GM08714 (cell line): Measurements from ENCODE around the gene L3MBTL4.
A peak's percentile ranks its signal among the peaks of the same experiment; 100 is the strongest.

ENCODE experiments used
- H3K4me3 ChIP-seq: fragments of 200-500 bp; sonication (Bioruptor generic); 2 replicates; pipeline ENCODE4 v1.5.1; 2014; ENCODE audit warnings: mild to moderate bottlenecking, low read length, inconsistent platforms
- ZNF274 ChIP-seq: IDR thresholded peaks from 2 replicates; pipeline ENCODE4 v1.6.1; 2012; ENCODE audit warnings: mild to moderate bottlenecking, low read depth, low read length

L3MBTL4 gene

DNA sequence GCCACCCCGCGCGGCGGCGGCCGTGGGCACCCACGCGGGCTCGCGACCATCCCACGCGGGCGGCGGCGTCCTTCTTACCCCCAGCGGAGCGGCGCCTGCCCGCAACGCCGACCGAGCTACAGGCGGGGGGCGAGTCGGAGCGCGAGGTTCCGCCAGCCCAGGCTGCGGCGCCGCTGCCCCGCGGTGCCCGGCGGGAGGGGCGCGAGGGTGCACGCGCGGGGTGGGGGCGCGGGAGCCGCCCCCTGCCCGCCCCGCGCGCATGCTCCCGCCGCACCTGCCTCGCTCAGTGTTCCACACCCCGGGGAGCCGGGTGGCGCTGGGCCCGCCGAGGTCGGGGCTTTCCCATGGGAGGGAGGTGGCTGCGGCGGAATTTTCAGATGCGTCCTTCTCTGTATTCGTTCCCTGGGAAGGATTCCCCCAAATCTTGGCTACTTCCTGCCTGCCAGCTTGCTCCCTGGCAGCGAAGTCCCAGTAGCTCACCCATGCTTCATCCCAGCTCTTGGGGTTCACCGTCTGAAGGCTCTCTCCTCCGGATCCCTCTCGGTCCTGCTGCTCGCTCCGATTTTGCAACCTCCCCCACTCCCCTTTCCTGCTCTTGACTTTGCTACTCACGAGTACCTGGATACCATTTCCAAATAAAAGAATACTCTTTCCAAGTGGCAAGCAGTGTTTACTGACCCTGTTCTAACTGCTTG is at the start of gene L3MBTL4:
Gene L3MBTL4, minus strand, starts transcription at position 189 of the 695 bp plus-strand sequence. CDS start 103,286 bp downstream, outside the sequence.
- peak within 1 kb of the TSS; percentile 78 for H3K4me3 ChIP-seq
- no peak for TF ChIP-seq ZNF274

DNA sequence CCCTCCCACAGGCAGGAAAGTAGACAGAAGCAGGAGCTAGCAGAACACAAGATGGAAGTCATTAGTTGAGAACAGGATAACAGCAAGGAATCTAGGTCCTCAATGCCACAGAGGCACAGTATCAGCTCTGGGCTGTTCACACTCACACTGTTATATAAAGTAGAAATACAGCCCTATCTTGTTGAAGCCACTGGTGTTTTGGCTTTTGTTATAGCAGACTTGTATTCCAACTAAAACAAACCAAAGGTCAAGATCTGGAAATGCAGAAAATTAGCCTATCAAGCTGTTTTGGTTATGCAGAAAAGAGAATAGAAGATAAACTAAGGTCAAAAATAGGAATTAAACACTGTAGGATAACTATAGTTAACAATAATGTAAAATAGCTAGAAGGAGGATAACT is 37.5 kb upstream of the L3MBTL4 start:
- no peak for TF ChIP-seq ZNF274
- H3K4me3 ChIP-seq: no peak overlapping the region

DNA sequence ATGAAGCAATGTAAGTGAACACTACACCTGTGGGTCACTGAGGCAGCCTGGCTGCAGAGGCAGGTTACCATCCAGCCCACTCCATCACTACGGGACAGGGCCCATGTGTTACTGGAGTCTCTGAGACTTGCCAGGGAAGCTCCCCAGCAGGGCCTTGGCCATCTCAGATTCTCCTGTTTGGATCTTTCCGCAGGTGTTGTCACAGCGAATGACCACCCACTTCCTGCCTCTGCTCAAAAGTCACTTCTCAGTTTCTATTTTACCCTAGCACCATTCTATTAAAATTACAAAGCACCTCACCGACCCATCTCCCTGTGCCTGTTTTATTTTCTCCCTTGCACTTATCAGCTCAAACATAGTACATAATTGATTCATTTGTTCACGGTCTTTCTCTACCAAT is 34.5 kb upstream of the L3MBTL4 start:
- no peak for TF ChIP-seq ZNF274
- H3K4me3 ChIP-seq: no peak overlapping the region

DNA sequence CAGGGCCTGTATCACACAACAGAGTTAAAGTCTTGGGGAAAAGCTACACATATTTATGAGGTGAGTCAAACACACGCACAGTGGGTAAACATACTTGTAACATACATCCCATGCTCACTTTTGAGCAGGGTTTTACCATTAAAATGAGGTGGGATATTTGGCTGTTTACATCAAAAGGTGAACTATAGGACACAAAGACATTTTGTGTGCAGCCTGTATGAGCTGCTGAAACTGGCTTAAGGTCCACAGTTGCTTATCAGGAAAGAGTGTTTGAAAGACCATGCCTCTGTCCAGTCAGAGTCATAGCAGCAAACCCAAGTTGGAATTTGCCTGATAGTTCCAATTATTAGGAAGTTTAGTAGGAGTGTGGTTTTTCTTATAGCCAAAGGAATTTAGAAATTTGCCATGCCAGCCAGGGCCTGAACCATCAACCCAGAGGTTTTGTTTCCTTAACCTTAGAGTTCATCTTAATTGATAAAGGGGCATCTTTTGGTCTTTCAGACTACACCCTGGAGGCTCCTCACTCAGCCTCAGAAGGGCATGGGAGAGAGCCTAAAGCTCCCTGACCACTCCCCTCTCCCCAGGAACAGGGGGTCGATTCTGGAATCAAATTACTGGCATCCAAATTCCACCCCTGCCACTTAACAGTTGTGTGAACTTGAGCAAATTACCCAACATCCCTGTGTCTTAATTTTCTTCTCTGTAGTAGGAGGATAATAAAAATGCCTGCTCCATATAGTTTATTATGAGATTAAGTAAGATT is 29.9 kb upstream of the L3MBTL4 start:
- H3K4me3 ChIP-seq: no peak overlapping the region

GRCh38 chr18:6441200-6441599 is 26.5 kb upstream of the L3MBTL4 start:
- no peak overlapping the region for H3K4me3 ChIP-seq

More for the DNA sequence above, 29.9 kb upstream of the L3MBTL4 start:
- no peak for TF ChIP-seq ZNF274

GRCh38 chr18:6437937-6438818 is 23.5 kb upstream of the L3MBTL4 start:
- H3K4me3 ChIP-seq: no peak overlapping the region
- no peak for TF ChIP-seq ZNF274

More at GRCh38 chr18:6441200-6441599, 26.5 kb upstream of the L3MBTL4 start:
- no peak for TF ChIP-seq ZNF274

DNA sequence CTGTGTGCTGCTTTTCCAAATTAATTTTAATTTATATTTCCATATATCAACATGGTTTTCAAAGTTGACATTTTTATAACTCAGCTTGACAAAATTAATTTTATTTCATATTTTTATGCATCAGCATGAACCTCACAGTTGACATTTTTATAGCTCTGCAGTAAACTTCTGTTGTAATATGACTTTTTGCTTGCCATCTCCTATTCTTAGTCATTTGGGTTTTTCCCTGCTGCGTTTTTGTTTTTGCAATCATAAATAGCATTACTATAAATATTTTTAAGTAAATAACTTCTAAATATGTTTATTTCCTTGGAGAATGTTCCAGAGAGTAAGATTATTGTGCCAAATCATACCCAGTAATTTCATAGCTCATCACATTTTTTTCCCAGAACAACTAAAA is 21.0 kb upstream of the L3MBTL4 start:
- TF ChIP-seq ZNF274: no peak
- no peak overlapping the region for H3K4me3 ChIP-seq

DNA sequence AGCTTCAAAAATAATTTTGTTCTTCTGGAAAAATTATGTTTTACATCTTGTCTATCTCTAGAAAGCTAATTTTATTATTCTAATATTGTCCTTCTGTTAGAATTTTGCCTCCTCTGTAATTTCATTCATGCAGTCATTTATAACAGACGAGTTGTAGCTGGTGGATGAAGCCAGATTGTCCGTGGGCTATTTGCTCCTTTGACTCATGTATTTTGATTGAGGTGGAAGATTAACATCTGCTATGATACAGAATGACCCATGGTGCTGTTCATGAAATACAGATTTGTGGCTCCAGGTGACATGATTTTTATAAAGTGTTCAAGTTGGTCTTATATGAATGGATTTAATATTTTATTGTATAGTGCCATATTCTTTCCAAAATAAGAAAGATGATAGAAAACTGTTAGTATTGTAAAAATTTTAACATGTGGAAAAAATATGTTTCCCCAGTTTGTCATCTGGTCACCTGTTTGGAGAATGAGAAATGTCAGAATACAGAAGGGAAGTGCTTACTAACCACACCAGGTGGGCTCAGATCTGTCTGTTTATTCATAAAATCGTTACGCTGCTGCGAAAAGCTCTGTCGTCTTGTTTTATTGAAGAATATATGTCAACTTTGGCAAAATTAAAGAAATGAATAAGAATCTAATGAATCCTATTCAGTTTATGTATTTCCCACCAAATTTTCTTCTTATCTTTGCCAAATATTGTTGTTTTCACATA is 20.4 kb upstream of the L3MBTL4 start:
- no peak for TF ChIP-seq ZNF274
- no peak overlapping the region for H3K4me3 ChIP-seq

DNA sequence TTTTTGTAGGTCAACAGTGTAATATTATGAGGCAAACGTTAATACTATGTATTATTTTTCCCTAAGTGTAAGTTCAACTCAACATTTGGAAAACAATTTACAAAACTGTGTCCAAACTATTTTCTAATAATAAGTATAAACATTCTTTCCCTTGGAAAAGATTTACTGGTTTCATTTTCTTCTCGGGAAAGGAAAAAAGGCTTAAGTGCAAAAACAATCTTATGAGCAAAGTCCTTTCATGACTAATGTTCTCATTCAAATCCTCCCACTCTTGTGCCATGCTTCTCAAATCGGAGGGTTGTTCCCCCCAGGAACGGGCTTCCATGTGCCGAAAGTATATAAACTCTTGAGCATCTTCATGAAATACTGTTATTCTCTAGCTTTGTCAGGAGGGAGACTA is 19.8 kb upstream of the L3MBTL4 start:
- TF ChIP-seq ZNF274: no peak

GRCh38 chr18:6431659-6432318 is 17.1 kb upstream of the L3MBTL4 start:
- TF ChIP-seq ZNF274: no peak
- no peak overlapping the region for H3K4me3 ChIP-seq

More for the DNA sequence above, 19.8 kb upstream of the L3MBTL4 start:
- H3K4me3 ChIP-seq: no peak overlapping the region

DNA sequence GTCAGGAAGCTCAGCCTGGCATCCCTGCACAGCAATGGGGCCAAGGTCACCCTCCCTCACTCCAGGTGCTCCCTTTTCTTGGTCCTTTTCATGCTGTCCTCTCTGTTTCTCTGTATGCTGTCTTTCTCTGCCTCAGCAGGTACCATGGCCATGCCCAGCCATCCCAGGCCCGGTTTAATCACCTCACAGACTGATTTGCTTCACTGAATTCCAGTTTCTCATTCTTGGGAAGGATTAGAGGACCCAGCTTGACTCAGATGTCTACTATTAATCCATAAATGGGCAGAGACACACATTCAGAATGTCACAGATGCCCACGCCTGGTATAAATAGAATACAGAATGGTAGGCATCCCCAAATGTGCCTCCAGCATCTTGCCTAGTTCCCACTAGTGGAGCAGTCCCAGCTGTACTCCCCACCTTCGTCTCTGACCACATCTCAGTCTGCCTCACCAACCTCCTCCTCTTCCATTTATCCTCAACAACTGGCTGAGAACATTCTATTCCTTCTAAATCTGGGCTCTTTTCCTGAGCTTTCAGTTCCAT is 14.2 kb upstream of the L3MBTL4 start:
- TF ChIP-seq ZNF274: no peak
- no peak overlapping the region for H3K4me3 ChIP-seq

DNA sequence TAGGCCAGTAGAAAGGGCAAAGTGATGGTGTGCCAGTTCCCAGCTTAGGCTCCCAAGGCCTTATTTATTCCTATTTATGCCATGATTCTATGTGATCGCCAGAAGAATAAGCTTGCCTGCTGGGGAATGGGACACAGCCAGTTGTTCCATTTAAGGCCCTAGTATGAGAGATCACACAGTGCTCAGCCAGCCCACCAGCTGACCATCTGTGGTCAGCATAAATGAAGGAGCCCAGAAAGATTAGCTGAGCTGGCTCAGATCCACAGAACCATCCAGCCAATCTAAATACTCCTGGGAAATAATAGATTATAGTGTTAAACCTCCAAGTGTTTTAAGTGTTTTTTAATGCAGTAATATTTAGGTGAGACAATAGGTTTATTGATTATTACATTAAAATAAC is 12.6 kb upstream of the L3MBTL4 start:
- no peak overlapping the region for H3K4me3 ChIP-seq
- TF ChIP-seq ZNF274: no peak

GRCh38 chr18:6423289-6423688 is 8.6 kb upstream of the L3MBTL4 start:
- no peak overlapping the region for H3K4me3 ChIP-seq
- TF ChIP-seq ZNF274: no peak
